KMS-11 (cell line): ENCODE data around the gene KATNAL1.

Experiments used
- H2AFZ ChIP-seq: fragments of 200-600 bp; sonication (generic); 2 replicates; pipeline ENCODE4 v1.6.1; 2016; ENCODE audit warnings: antibody characterized with exemption, mixed run types, low read depth
- H3K27ac ChIP-seq: fragments of 200-600 bp; sonication (generic); 2 replicates; pipeline ENCODE4 v1.6.1; 2016; ENCODE audit warnings: mild to moderate bottlenecking, mixed run types
- H3K27me3 ChIP-seq: fragments of 200-600 bp; sonication (generic); 2 replicates; pipeline ENCODE4 v1.6.1; 2017; ENCODE audit warnings: mild to moderate bottlenecking, low read depth, mixed run types, moderate library complexity; ENCODE audit not compliant: insufficient read depth
- H3K36me3 ChIP-seq: fragments of 200-600 bp; sonication (generic); 2 replicates; pipeline ENCODE4 v1.6.1; 2017; ENCODE audit warnings: mild to moderate bottlenecking, mixed run types; ENCODE audit not compliant: insufficient read depth
- H3K4me1 ChIP-seq: fragments of 200-600 bp; sonication (generic); 2 replicates; pipeline ENCODE4 v1.6.1; 2016; ENCODE audit warnings: mild to moderate bottlenecking, low read depth, mixed run types; ENCODE audit not compliant: poor library complexity, severe bottlenecking
- H3K4me2 ChIP-seq: fragments of 200-600 bp; sonication (generic); 2 replicates; pipeline ENCODE4 v1.7.0; 2016; ENCODE audit warnings: mild to moderate bottlenecking, mixed run types
- H3K4me3 ChIP-seq: fragments of 200-600 bp; sonication (generic); IDR thresholded peaks from 2 replicates; pipeline ENCODE4 v1.6.1; 2017; ENCODE audit warnings: low read depth, low read length, mixed read lengths; ENCODE audit not compliant: insufficient read depth
- H3K79me2 ChIP-seq: fragments of 200-600 bp; sonication (generic); 2 replicates; pipeline ENCODE4 v1.6.1; 2016; ENCODE audit warnings: low read depth, mixed run types; ENCODE audit not compliant: insufficient read depth
- H3K9ac ChIP-seq: fragments of 200-600 bp; sonication (generic); 2 replicates; pipeline ENCODE4 v1.6.1; 2016; ENCODE audit warnings: mild to moderate bottlenecking, mixed run types
- H4K20me1 ChIP-seq: fragments of 200-600 bp; sonication (generic); 2 replicates; pipeline ENCODE4 v1.6.1; 2016; ENCODE audit warnings: mild to moderate bottlenecking, mixed run types; ENCODE audit not compliant: insufficient read depth
- CTCF ChIP-seq: fragments of 200-600 bp; sonication (generic); conservative IDR thresholded peaks from 2 replicates; pipeline ENCODE4 v1.6.1; 2017; ENCODE audit warnings: low read depth, mild to moderate bottlenecking, antibody characterized with exemption, low read length, moderate library complexity, mixed read lengths

Gene KATNAL1

DNA sequence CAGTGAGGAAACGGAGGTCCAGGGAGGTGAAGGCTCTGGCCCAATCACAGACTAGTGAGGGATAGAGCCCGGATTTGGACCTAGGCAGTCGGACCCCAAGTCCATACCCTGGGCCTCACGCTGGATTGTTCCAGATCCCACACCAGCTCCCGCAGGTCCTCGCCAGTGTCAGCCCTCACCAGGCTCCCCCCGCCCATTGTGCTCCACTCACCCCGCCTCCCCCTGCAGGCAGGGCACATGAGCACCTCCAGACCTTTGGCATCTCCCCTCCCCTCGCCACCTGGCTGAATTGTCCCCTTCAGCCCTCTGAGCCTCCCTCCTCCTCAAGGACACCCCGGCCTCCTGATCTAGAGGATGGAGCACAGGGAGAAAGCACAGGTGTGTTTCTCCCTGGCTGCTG is 152.4 kb downstream of the KATNAL1 start:
- H4K20me1 ChIP-seq: no peaks in the 10 kb centered on the region
- H3K27ac ChIP-seq: no peak overlapping the region
- no peak overlapping the region for H2AFZ ChIP-seq
- H3K36me3 ChIP-seq: no peaks in the 10 kb centered on the region
- no peak overlapping the region for H3K4me2 ChIP-seq
- no peak overlapping the region for H3K9ac ChIP-seq
- TF ChIP-seq CTCF: no peak
- no peak overlapping the region for H3K4me3 ChIP-seq
- H3K79me2 ChIP-seq: no peaks in the 10 kb centered on the region
- H3K27me3 ChIP-seq: no peaks in the 10 kb centered on the region
- no peaks in the 10 kb centered on the region for H3K4me1 ChIP-seq

GRCh38 chr13:30154531-30154930 is 152.8 kb downstream of the KATNAL1 start:
- no peak overlapping the region for H3K4me2 ChIP-seq
- no peak for TF ChIP-seq CTCF
- H3K4me1 ChIP-seq: no peaks in the 10 kb centered on the region

GRCh38 chr13:30153545-30154426 is 153.6 kb downstream of the KATNAL1 start:
- Histone ChIP-seq H3K4me3 (no peak overlapping the region), H3K79me2 (no peaks in the 10 kb centered on the region), H3K27ac (no peak overlapping the region), H3K9ac (no peak overlapping the region), H3K4me1 (no peaks in the 10 kb centered on the region), H3K36me3 (no peaks in the 10 kb centered on the region), H2AFZ (no peak overlapping the region), H4K20me1 (no peaks in the 10 kb centered on the region), H3K27me3 (no peaks in the 10 kb centered on the region), H3K4me2 (no peak overlapping the region)
- no peak for TF ChIP-seq CTCF

More at GRCh38 chr13:30154531-30154930, 152.8 kb downstream of the KATNAL1 start:
- no peaks in the 10 kb centered on the region for H4K20me1 ChIP-seq
- no peaks in the 10 kb centered on the region for H3K79me2 ChIP-seq
- H3K4me3 ChIP-seq: no peak overlapping the region
- H3K27me3 ChIP-seq: no peaks in the 10 kb centered on the region
- H2AFZ ChIP-seq: no peak overlapping the region
- no peak overlapping the region for H3K9ac ChIP-seq
- no peaks in the 10 kb centered on the region for H3K36me3 ChIP-seq
- no peak overlapping the region for H3K27ac ChIP-seq
